GM08714 (cell line): ENCODE measurements around the gene IST1.

Source experiments
- H3K4me3 ChIP-seq: fragments of 200-500 bp; sonication (Bioruptor generic); 2 replicates; pipeline ENCODE4 v1.5.1; 2014; ENCODE audit warnings: mild to moderate bottlenecking, low read length, inconsistent platforms
- ZNF274 ChIP-seq: IDR thresholded peaks from 2 replicates; pipeline ENCODE4 v1.6.1; 2012; ENCODE audit warnings: mild to moderate bottlenecking, low read depth, low read length

Gene IST1

DNA sequence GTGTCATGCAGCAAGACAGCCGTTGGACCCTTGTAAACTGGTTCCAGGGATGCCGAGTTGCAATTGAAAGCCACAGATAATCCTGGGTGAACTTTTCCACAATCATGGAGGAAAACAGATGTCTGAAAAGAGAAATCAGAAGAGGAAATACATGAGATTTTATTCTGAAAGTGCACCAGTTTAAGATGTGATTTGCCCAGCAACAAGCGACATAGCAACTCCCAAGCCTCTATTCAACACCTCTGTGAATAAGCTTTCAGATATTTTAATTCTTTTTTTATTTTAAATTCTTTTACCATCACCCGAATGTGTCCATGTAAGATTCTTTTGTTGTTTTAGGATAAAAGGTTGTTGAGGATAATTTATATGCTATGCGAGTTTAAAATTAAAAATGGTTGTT is 58.8 kb downstream of the IST1 start:
- no peak for TF ChIP-seq ZNF274
- H3K4me3 ChIP-seq, result no peak overlapping the region

DNA sequence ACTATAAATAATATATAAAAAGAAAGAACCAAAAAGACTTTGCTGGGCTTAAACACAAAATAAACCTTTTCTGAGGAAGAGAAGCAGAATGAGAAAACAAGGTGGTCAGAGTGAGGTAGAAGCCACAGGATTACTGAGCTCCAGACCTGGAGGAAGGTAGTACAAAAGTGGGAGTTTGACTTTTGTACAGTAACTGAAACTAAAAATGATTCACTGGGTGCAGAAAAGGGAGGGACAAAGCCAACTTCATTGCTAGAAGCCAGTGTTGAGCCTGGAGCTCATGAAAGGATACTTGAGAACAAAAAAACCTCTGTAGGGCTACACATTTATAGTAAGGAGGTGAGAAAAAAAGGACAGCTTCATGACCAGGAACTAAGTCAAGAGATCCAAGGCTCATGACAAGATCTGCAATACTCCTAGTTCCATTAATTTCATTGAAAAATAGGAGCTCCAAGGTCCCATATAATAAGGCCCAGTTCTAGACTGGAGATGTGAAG is 59.4 kb downstream of the IST1 start:
- TF ChIP-seq ZNF274, result no peak
- no peak overlapping the region for H3K4me3 ChIP-seq

DNA sequence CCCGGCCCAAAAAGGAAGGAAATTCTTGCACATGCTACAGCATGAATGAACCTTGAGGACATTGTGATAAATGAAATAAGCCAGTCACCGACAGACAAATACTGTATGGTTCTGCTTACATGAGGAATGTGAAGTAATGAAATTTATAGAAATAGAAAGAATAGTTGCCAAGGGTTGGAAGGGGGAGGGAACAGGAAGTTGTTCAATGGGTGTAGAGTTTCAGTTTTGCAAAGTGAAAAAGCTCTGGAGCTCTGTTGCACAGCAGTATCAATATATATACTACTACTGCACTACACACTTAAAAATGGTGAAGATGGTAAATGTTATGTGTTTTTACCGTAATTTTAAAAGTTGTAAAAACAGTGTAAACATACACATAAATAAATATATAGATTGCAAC is 61.2 kb downstream of the IST1 start:
- no peak for TF ChIP-seq ZNF274
- H3K4me3 ChIP-seq, result no peak overlapping the region

DNA sequence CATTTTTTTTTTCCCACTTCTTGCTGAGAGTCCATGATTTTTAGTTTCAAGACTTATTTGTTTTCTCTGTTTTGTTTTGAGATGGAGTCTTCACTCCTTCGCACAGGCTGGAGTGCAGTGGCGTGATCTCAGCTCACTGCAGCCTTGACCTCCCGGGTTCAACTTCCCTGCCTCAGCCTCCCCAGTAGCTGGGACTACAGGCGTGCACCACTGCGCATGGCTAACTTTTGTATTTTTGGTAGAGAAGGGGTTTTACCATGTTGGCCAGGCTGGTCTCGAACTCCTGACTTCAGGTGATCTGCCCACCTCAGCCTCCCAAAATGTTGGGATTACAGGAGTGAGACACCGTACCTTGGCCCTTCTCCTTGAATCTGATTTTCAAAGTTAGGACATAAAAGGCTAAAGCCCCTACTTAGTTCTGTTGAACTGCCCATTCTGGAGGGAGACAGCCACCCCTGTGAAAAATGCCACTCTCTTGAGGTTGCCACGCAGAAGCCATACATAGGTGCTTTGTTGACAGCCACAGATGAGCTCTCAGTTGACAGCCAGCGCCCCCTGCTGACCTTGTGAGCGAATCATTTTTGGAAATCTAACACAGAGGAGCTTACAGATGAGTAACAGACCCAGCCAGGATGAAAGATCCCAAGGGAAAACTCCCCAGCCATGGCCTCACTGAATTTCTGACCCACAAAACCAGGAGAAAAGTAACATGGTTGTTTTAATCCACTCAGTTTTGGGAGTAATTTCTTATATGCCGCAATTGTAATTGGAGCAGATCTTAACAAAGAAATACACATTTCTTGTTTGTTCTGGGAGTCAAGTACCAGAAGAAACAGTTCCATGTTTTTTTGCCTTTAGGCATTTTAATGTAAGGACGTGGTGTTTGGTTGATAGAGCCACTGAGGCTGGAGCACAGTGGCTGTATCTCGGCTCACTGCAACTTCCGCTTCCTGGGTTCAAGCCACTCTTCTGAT is 66.0 kb downstream of the IST1 start:
- H3K4me3 ChIP-seq, result no peak overlapping the region

DNA sequence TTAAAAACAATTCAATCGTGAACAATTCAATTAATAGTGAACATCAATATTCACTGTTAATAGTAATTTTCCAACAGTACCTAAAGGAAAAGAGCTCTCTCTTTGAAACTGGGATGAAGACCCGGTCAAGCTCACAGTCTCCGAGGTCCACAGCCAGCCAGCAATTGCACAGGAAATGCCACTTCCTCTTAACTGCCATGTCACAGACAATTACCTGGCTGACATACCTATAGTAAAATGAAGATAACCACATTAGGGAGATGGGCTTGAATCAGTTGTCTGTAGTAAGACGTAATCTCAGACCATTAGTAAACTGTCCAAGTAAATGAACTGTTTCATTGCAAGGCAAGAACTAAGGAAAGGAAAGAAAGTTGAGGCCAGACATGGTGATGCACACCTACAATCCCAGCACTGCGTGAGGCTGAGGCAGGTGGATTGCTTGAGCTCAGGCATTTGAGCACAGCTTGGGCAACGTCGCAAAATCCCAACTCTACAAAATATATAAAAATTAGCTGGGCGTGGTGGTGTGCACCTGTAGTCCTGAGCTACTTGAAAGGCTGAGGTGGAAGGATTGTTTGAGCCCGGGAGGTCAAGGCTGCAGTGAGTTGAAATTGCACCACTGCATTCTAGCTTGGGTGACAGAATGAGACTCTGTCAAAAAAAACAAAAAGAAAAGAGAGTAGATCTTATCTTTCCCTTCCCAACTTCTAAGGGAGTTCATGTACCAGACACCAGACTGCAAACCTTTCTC is 68.0 kb downstream of the IST1 start:
- TF ChIP-seq ZNF274, result no peak

More for the DNA sequence above, 66.0 kb downstream of the IST1 start:
- no peak for TF ChIP-seq ZNF274

DNA sequence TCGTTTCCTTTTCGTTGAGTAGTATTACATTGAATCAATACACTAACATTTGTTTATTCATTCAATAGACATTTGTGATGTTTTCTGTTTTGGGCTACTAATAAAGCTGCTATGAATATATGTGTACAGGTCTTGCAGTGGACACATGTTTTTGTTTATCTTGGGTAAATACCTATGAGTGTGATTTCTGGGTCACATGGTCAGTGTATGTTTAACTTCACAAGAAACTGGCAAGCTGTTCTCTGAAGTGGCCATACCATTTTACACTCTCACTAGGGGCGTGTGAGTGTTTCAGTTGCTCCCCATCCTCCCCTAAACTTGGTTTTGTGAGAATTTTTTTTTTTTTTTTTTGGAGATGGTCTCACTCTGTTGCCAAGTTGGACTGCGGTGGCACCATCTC is 69.9 kb downstream of the IST1 start:
- no peak for TF ChIP-seq ZNF274
- H3K4me3 ChIP-seq, result no peak overlapping the region

More for the DNA sequence above, 68.0 kb downstream of the IST1 start:
- no peak overlapping the region for H3K4me3 ChIP-seq

DNA sequence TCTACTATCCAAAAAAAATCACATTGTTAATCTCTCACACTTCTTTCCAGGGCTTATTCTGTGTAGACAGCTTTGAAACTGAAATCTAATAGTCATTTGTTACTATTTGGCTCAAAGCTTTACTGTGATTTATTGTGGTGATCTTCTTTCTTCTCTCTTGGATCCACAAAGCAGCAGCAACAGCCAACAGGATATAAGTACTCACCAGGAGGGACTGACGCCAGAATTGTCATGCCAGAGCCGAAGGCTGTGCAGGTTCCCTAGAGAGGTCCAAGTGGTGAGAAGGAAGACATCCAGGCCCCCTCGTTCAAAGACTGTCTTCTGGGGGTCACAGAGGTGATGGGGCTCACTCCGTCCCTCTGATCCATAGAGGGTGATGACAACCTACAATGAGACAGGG is 71.6 kb downstream of the IST1 start:
- no peak for TF ChIP-seq ZNF274
- no peak overlapping the region for H3K4me3 ChIP-seq

DNA sequence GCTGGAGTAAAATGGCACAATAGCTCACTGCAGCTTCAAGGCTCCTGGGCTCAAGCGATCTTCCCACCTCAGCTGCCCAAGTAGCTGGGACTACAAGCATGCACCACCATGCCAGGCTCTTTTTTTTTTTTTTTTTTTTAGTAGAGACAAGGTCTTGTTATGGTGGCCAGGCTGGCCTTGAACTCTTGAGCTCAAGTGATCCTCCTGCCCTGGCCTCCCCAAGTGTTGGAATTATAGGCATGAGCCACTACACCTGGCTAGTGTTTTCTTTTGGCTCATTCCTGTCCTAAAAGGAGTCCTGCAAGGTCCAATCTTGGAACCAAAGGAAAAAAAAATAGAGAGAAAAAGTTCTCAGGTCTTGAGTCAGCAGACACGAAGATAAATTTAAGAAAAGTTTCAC is 74.0 kb downstream of the IST1 start:
- TF ChIP-seq ZNF274, result no peak
- no peak overlapping the region for H3K4me3 ChIP-seq

- no peak overlapping the region for H3K4me3 ChIP-seq
Measured at GRCh38 chr16:71971571-71971970, 76.2 kb downstream of the IST1 start.

GRCh38 chr16:71972356-71972755 is 77.0 kb downstream of the IST1 start:
- TF ChIP-seq ZNF274, result no peak

More at GRCh38 chr16:71971571-71971970, 76.2 kb downstream of the IST1 start:
- TF ChIP-seq ZNF274, result no peak

GRCh38 chr16:71973001-71973400 is 77.7 kb downstream of the IST1 start:
- H3K4me3 ChIP-seq, result no peak overlapping the region
- TF ChIP-seq ZNF274, result no peak

More at GRCh38 chr16:71972356-71972755, 77.0 kb downstream of the IST1 start:
- H3K4me3 ChIP-seq, result no peak overlapping the region

DNA sequence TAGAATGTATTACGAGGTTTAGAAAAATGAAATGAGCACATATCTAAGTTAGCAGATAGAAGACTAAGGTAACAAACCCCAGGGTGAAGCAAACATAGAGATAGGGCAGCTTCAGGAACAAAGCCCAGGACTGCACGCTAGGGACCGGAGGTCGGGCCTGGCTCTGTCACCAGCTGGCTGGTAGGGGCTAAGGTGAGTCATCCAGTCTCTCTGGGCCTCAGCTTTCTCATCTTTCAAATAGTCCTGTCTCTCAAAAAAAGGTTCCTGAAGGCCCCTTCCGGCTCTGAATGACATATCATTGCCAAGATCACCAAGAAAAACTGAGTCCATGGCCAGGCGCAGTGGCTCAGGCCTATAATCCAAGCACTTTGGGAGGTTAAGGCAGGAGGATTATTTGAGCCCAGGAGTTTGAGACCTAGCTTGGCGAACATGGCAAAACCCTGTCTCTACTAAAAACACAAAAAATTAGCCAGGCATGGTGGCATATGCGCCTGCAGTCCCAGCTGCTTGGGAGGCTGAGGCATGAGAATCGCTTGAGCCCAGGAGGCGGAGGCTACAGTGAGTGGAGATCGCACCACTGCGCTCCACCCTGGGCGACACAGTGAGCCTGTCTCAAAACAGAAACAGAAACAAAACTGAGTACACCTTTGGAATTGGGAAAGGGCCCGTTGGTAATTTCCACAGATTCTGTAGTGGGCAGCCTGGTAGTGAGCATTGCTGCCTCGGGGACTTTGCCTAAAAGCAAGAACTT is 78.9 kb downstream of the IST1 start:
- H3K4me3 ChIP-seq, result no peak overlapping the region
- no peak for TF ChIP-seq ZNF274
